Fibroblast of mammary gland (primary cell): ENCODE data around the gene TECR.
A peak's percentile ranks its signal among the peaks of the same experiment; 100 is the strongest.
"Not testable (repeated sequence)": the region's sequence is repeated elsewhere in the genome, so short reads cannot be mapped to it uniquely, and the experiment has no call there.

ENCODE experiments used
- DNase-seq: peaks from one replicate; pipeline ENCODE4 v3.0.0-alpha.2; 2010; ENCODE audit warnings: low read depth
- H3K4me3 ChIP-seq: 2 replicates; pipeline ENCODE4 v1.5.1; 2011; ENCODE audit warnings: low read depth, mild to moderate bottlenecking, low read length, moderate library complexity; ENCODE audit not compliant: control insufficient read depth
- TF ChIP-seq, protein P1 (sequence below): conservative IDR thresholded peaks from 2 replicates; pipeline ENCODE4 v1.5.1; 2011; ENCODE audit warnings: low read depth, low read length, inconsistent platforms; ENCODE audit not compliant: control insufficient read depth, insufficient read depth

The TECR gene

DNA sequence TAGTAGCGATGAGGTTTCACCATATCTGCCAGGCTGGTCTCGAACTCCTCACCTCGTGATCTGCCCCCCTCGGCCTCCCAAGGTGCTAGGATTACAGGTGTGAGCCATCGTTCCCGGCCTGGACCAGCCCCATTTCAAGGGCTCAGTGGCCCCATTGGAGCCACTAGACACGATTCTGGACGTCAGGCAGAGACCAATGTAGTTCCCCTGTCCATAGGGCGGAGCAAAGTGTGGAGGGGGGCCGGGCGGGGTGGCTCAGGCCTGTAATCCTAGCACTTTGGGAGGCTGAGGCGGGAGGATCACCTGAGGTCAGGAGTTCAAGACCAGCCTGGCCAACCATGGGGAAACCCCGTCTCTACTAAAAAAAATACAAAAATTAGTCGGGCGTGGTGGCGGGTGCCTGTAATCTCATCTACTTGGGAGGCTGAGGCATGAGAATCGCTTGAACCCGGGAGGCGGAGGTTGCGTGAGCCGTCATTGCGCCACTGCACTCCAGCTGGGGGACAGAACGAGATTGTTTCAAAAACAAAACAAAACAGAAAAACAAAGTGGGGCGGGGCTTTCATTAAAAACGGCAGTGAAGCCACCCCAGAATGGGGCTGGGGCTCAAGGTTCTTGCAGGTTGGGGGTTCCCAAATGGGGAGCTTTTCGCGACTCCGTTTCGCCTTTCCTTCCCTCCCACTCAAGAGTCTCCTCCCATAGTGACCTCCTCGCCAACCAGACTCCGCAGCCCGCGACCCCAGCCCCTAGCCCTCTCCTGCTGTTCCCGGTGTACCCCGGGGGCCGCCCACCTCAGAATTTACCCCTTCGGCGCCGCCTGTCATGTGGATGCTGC is 758 bp upstream of the TECR start:
- TF ChIP-seq, protein P1, sequence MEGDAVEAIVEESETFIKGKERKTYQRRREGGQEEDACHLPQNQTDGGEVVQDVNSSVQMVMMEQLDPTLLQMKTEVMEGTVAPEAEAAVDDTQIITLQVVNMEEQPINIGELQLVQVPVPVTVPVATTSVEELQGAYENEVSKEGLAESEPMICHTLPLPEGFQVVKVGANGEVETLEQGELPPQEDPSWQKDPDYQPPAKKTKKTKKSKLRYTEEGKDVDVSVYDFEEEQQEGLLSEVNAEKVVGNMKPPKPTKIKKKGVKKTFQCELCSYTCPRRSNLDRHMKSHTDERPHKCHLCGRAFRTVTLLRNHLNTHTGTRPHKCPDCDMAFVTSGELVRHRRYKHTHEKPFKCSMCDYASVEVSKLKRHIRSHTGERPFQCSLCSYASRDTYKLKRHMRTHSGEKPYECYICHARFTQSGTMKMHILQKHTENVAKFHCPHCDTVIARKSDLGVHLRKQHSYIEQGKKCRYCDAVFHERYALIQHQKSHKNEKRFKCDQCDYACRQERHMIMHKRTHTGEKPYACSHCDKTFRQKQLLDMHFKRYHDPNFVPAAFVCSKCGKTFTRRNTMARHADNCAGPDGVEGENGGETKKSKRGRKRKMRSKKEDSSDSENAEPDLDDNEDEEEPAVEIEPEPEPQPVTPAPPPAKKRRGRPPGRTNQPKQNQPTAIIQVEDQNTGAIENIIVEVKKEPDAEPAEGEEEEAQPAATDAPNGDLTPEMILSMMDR: no peak
- H3K4me3 ChIP-seq: peak overlapping the region; percentile 60
- peak; percentile 36 for DNase-seq

DNA sequence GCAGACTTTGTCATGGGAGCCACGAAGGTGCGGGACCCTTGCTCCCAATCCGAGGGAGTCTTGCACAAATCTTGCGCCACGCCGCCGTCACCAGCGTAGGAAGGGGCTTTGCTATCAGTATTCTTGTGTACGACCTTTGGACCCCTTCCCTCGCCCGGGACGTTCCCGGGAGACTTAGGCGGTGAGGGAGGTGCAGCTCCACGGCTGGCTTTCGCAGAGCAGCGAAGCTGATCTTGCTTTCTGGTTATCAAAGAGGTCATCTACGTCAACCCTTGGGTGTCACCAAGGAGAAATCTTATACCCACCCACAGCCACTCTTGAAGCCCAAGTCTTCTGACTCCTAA is 583 bp downstream of the TECR start:
- H3K4me3 ChIP-seq: peak overlapping the region; percentile 94
- peak; percentile 34 for DNase-seq
- TF ChIP-seq, protein P1: no peak

DNA sequence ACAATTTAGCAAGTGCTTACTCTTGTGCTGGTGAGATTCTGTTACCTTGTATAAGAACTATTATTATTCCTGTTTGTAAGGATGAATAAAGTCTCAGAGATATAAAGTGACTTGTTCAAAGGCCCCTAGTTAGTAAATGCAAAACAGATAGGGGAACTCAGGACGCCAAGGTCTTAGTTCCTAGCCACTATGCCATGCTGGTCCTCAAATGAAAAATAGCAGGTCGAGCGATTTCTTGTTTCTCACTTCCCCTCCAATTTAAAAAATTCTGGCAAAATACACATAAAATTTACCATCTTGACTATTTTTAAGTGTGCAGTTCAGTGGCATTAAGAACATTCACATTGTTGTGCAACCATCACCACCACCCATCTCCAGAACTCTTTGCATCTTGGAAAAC is 1.1 kb downstream of the TECR start:
- TF ChIP-seq, protein P1: no peak
- no peak overlapping the region for H3K4me3 ChIP-seq
- no peak for DNase-seq

DNA sequence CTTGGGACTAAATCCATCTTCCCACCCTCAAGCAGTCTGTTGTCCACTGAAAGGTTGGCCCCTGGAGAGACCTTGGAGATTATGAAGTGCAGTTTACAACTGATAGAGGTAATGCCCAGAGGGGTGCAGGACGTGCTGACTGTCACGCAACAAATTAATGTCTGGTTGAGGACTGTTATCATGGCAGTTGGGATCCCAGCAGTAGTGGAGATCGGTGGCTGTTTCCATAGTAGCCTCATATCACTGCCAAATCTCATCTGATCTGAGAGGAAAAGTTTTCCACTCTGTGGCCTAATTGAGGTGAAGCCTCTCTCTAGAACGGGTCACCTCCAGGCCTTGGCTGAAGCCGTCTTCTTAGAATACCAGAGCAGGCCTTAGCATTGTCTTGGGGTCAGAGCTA is 4.1 kb downstream of the TECR start:
- DNase-seq: no peak
- TF ChIP-seq, protein P1: no peak
- H3K4me3 ChIP-seq: no peak overlapping the region

DNA sequence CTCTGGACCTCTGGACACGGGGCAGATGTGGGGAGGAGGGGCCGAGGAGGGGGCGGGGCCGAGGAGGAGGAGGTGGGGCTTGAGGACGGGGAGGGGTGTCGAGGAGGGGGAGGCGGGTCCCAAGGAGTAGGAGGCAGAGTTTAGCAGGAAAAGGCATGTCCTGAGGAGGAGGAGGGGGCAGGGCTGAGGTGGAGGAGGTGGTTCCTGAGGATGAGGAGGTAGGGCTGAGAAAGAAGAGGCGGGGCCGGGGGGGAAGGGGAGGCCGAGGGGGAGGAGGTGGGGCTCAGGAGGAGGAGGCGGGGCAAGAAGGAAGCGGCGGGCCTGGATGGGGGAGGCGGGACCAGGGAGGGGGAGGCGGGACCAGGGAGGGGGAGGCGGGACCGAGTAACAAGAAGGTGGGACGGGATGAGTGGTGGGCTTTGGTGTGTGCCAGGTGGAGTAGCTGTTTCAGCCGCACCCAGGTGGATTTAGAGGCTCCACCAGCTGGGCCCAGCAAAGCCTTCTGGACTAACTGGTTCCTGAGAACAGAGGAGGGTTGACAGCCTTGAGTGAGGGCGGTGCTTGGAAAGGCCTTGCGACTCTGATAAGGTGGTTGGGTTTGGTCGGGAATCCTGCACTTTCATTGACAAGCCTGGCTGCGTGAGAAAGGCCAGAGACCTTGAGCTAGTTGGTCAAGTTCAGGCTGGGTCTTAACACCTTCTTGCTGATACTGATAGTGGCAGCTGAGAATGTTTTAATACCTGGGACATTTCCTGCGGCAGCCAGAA is 7.7 kb downstream of the TECR start:
- H3K4me3 ChIP-seq: no peak overlapping the region
- TF ChIP-seq, protein P1: no peak
- DNase-seq: peak; percentile 68

DNA sequence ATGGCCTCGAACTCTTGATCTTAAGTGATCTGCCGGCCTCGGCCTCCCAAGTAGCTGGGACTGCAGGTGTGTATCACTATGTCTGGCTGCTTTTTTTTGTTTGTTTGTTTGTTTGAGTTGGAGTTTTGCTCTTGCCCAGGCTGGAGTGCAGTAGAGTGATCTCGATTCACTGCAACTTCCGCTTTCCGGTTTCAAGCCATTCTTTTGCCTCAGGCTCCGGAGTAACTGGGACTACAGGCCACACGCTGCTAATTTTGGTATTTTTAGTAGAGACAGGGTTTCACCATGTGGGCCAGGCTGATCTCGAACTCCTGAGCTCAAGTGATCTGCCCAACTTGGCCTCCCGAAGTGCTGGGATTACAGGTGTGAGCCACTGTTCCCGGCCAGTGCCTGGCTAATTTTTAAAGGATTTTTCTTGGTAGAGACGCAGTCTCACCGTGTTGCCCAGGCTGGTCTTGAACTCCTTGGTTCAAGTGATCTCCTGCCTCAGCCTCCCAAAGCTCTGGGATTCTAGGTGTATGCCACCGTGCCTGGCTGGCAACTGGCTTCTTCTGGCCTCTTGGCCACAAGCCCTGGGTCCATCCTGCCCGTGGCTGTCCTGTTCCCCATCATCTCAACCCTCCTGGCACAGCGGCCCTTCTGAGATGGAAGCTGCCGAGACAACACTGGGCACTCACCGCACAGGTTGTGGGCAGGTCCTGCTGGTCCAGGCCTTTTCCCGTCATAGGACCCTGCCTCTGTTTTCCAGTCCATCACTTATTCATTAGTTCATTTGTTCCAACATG is 11.5 kb downstream of the TECR start:
- TF ChIP-seq, protein P1: no peak
- H3K4me3 ChIP-seq: no peak overlapping the region

DNA sequence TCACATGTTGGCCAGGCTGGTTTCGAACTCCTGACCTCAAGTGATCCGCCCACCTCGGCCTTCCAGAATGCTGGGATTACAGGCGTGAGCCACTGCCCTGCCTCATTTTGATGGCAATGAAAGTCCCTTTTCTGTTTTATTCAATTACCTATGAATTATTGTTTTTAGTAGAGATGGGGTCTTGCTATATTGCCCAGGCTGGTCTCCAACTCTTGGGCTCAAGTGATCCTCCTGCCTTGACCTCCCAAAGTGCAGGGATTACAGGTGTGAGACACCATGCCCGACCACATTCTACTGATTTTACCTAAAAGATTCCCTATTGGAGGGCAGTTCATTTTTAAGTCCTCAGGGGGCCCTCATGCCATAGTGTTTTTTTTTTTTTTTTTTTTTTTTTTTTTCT is 12.6 kb downstream of the TECR start:
- not testable (repeated sequence) for DNase-seq, H3K4me3 ChIP-seq

More for the DNA sequence above, 11.5 kb downstream of the TECR start:
- DNase-seq: no peak
